CD14-positive monocyte (primary cell): Measurements from ENCODE around the gene AKT1. TPM values are rescaled to one million over a fixed set of nuclear protein-coding genes. Genes with fewer than 3 reads are reported as not detected.

ENCODE experiments used
- DNase-seq, 3 donors: peaks; one replicate each; pipeline ENCODE4 v3.0.0-alpha.2; 2011 to 2022
- H2AFZ ChIP-seq: 2 replicates; pipeline ENCODE4 v1.6.0; 2012; ENCODE audit warnings: mild to moderate bottlenecking, low read depth, low read length, inconsistent platforms; ENCODE audit not compliant: insufficient read depth, poor library complexity, severe bottlenecking
- H3K27ac ChIP-seq, 2 donors: 1 replicate in 1 of 2; 2 replicates in 1 of 2; pipeline ENCODE4 v1.5.1; 2012 to 2013; ENCODE audit warnings: low read length in 2 of 2, control low read depth in 1 of 2, inconsistent platforms in 1 of 2, low read depth in 1 of 2, mild to moderate bottlenecking in 1 of 2
- H3K27me3 ChIP-seq, 2 donors: one replicate each; pipeline versions ENCODE4 v1.6.0 to v1.6.1; 2011 to 2013; ENCODE audit warnings: low read length in 2 of 2; ENCODE audit not compliant: control insufficient read depth in 2 of 2, insufficient read depth in 2 of 2
- H3K36me3 ChIP-seq, 2 donors: replicated peaks in 1 of 2; 1 replicate in 1 of 2; 2 replicates in 1 of 2; pipeline versions ENCODE4 v1.5.1 to v1.6.1; 2012 to 2013; ENCODE audit warnings: low read length in 2 of 2, control low read depth in 1 of 2, inconsistent platforms in 1 of 2, mild to moderate bottlenecking in 1 of 2; ENCODE audit not compliant: insufficient read depth in 2 of 2, control insufficient read depth in 1 of 2
- H3K4me1 ChIP-seq, 2 donors: 1 replicate in 1 of 2; 2 replicates in 1 of 2; pipeline versions ENCODE4 v1.5.1 to v1.6.1; 2012 to 2013; ENCODE audit warnings: low read length in 2 of 2, control low read depth in 1 of 2, inconsistent platforms in 1 of 2, mild to moderate bottlenecking in 1 of 2, moderate library complexity in 1 of 2; ENCODE audit not compliant: insufficient read depth in 2 of 2, control insufficient read depth in 1 of 2
- H3K4me2 ChIP-seq: replicated peaks from 2 replicates; pipeline ENCODE3; 2012; ENCODE audit warnings: low read length, moderate library complexity, mild to moderate bottlenecking; ENCODE audit not compliant: poor library complexity, severe bottlenecking; ENCODE audit errors: extremely low read depth
- H3K4me3 ChIP-seq, 3 experiments: fragments of 200-600 bp in 1 of 3; sonication (generic) in 1 of 3; replicated peaks in 1 of 3; 1 replicate in 2 of 3; 2 replicates in 1 of 3; pipeline ENCODE4 v1.5.1; 2011 to 2013; ENCODE audit warnings: low read length in 3 of 3, mild to moderate bottlenecking in 3 of 3, control low read depth in 2 of 3, low read depth in 2 of 3, inconsistent platforms in 1 of 3, moderate library complexity in 1 of 3
- H3K79me2 ChIP-seq: 2 replicates; pipeline ENCODE4 v1.6.0; 2012; ENCODE audit warnings: mild to moderate bottlenecking, control low read depth, inconsistent platforms, low read length, moderate library complexity; ENCODE audit not compliant: insufficient read depth
- H3K9ac ChIP-seq: 2 replicates; pipeline ENCODE4 v1.6.0; 2017; ENCODE audit warnings: low read length, mild to moderate bottlenecking; ENCODE audit not compliant: insufficient read depth, poor library complexity, severe bottlenecking
- H3K9me3 ChIP-seq, 2 donors: replicated peaks in 1 of 2; 1 replicate in 1 of 2; 2 replicates in 1 of 2; pipeline versions ENCODE4 v1.5.1 to v1.6.1; 2012 to 2013; ENCODE audit warnings: low read length in 2 of 2, control low read depth in 1 of 2; ENCODE audit not compliant: control insufficient read depth in 1 of 2, insufficient read depth in 1 of 2
- H4K20me1 ChIP-seq: 2 replicates; pipeline ENCODE4 v1.6.0; 2012; ENCODE audit warnings: mild to moderate bottlenecking, low read length, control low read depth, moderate library complexity; ENCODE audit not compliant: insufficient read depth
- H3K27ac Mint-ChIP-seq, 7 donors: one replicate each; pipeline ENCODE4 v1.8.0; 2020; ENCODE audit warnings: mild to moderate bottlenecking in 7 of 7, mixed read lengths in 7 of 7, moderate library complexity in 6 of 7, inconsistent platforms in 2 of 7
- H3K27me3 Mint-ChIP-seq, 3 donors: one replicate each; pipeline ENCODE4 v1.8.0; 2021 to 2022; ENCODE audit warnings: low read depth in 3 of 3, mild to moderate bottlenecking in 3 of 3, mixed read lengths in 3 of 3, moderate library complexity in 3 of 3, inconsistent platforms in 1 of 3
- H3K36me3 Mint-ChIP-seq, 2 donors: one replicate each; pipeline ENCODE4 v1.8.0; 2020; ENCODE audit warnings: mixed read lengths in 2 of 2, inconsistent platforms in 1 of 2, mild to moderate bottlenecking in 1 of 2
- H3K4me1 Mint-ChIP-seq: one replicate; pipeline ENCODE4 v1.8.0; 2020; ENCODE audit warnings: mild to moderate bottlenecking, mixed read lengths
- H3K4me3 Mint-ChIP-seq, 2 donors: one replicate each; pipeline ENCODE4 v1.8.0; 2020; ENCODE audit warnings: mild to moderate bottlenecking in 2 of 2, mixed read lengths in 2 of 2, moderate library complexity in 1 of 2
- H3K9me3 Mint-ChIP-seq, 7 donors: one replicate each; pipeline ENCODE4 v1.8.0; 2020 to 2022; ENCODE audit warnings: mixed read lengths in 7 of 7, mild to moderate bottlenecking in 6 of 7, moderate library complexity in 6 of 7, inconsistent platforms in 2 of 7
- CTCF ChIP-seq: fragments of 200-600 bp; IDR thresholded peaks from one replicate; pipeline ENCODE4 v1.8.0; 2022; ENCODE audit warnings: antibody characterized with exemption, mild to moderate bottlenecking
- WGBS: methylation state at CpG from one replicate; pipeline ENCODE4 v1.1.5; 2013; ENCODE audit warnings: missing lambda C conversion rate; ENCODE audit not compliant: insufficient coverage; 5-methylcytosine and 5-hydroxymethylcytosine counted together
- intact Hi-C, 2 donors: fragments of 100-400 bp; cut with micrococcal nuclease; formaldehyde crosslinking; loops; one replicate each; pipeline versions ENCODE4 v1.15.0 to v1.15.1; 2023
- polyA plus RNA-seq, 3 donors: library from polyadenylated mRNA; depleted of rRNA in 1 of 3; unstranded in 2 of 3; stranded (reverse) in 1 of 3; fragments of 300-500 nt in 2 of 3; fragments of >200 nt in 1 of 3; fragmentation: Illumina TruSeq in 2 of 3; gene quantifications; 1 replicate in 2 of 3; 2 replicates in 1 of 3; pipeline ENCODE4 v1.2.3, GENCODE V29; 2012 to 2021

The AKT1 gene
- polyA plus RNA-seq, 3 donors: 7.2 to 180 (median 26.4) TPM

- peaks cover 0 to 3% of the 10 kb centered on the region in 2 donors for H3K36me3 Mint-ChIP-seq
- no peaks in the 10 kb centered on the region for H3K27me3 ChIP-seq
- H3K36me3 ChIP-seq: no peaks in the 10 kb centered on the region
- no peak overlapping the region for H2AFZ ChIP-seq
- no peaks in the 10 kb centered on the region for H4K20me1 ChIP-seq
- H3K4me3 ChIP-seq: no peak overlapping the region
- no peaks in the 10 kb centered on the region for H3K9me3 Mint-ChIP-seq
- H3K4me3 Mint-ChIP-seq: no peak overlapping the region
- peaks cover 12 to 13% of the 10 kb centered on the region in 2 donors for H3K4me1 ChIP-seq
- H3K4me2 ChIP-seq: no peak overlapping the region
- DNase-seq: no peak
- intact Hi-C loops: no loop called here
- no peak overlapping the region for H3K27ac Mint-ChIP-seq
- TF ChIP-seq CTCF: no peak
- peaks cover 11% of the 10 kb centered on the region for H3K4me1 Mint-ChIP-seq
- no peak overlapping the region for H3K9ac ChIP-seq
- H3K27ac ChIP-seq: no peak overlapping the region
- peaks cover 0 to 5% (median 2%) of the 10 kb centered on the region in 3 donors for H3K27me3 Mint-ChIP-seq
- no peaks in the 10 kb centered on the region for H3K9me3 ChIP-seq
- H3K79me2 ChIP-seq: no peaks in the 10 kb centered on the region
- WGBS: 97% methylated on average over 17 of the region's 17 CpGs
These were observed 56.5 kb downstream of the AKT1 start for GRCh38 chr14:104739026-104739425.

- 94% methylated on average over 18 of the region's 18 CpGs for WGBS
- H3K27me3 ChIP-seq: no peaks in the 10 kb centered on the region
- H3K27ac Mint-ChIP-seq: peak overlapping the region in 1 of 7 donors; percentile 38
- no peaks in the 10 kb centered on the region for H3K9me3 ChIP-seq
- H4K20me1 ChIP-seq: no peaks in the 10 kb centered on the region
- H3K36me3 ChIP-seq: no peaks in the 10 kb centered on the region
- H3K9ac ChIP-seq: no peak overlapping the region
- H3K4me1 Mint-ChIP-seq: peaks cover 11% of the 10 kb centered on the region
- peaks cover 0 to 5% (median 2%) of the 10 kb centered on the region in 3 donors for H3K27me3 Mint-ChIP-seq
- H2AFZ ChIP-seq: no peak overlapping the region
- no peak overlapping the region for H3K4me3 Mint-ChIP-seq
- no peak for DNase-seq
- no peak for TF ChIP-seq CTCF
- H3K4me1 ChIP-seq: peaks cover 12 to 13% of the 10 kb centered on the region in 2 donors
- H3K79me2 ChIP-seq: no peaks in the 10 kb centered on the region
- intact Hi-C loops: no loop called here
- H3K27ac ChIP-seq: no peak overlapping the region
- no peak overlapping the region for H3K4me2 ChIP-seq
- H3K9me3 Mint-ChIP-seq: no peaks in the 10 kb centered on the region
- H3K36me3 Mint-ChIP-seq: peaks cover 0 to 3% of the 10 kb centered on the region in 2 donors
- H3K4me3 ChIP-seq: no peak overlapping the region
These were observed 57.1 kb downstream of the AKT1 start for GRCh38 chr14:104738375-104739019.
